H1 (cell line): ENCODE data around the gene RGS17.
A peak's percentile ranks its signal among the peaks of the same experiment; 100 is the strongest.

Source experiments
- RAD21 ChIP-seq, 2 experiments: IDR thresholded peaks in 1 of 2; conservative IDR thresholded peaks in 1 of 2; 2 replicates each; pipeline ENCODE4 v1.6.1; 2011; ENCODE audit warnings: low read depth in 2 of 2, low read length in 2 of 2, improper control_type of control experiment in 1 of 2, inconsistent platforms in 1 of 2, mild to moderate bottlenecking in 1 of 2, moderate library complexity in 1 of 2
- USF2 ChIP-seq: IDR thresholded peaks from 2 replicates; pipeline ENCODE4 v1.6.1; 2011; ENCODE audit warnings: low read length, improper control_type of control experiment

GRCh38 chr6:153108315-153108714 is 22.8 kb downstream of the RGS17 start:
- TF ChIP-seq RAD21 (IDR thresholded peaks at IDR 0.05 in 1 of 2, conservative IDR thresholded peaks at IDR 0.05 in 1 of 2; ENCODE audit: low read depth in 2 of 2, low read length in 2 of 2) (peak; percentile 51 to 53), USF2 (no peak)
